Non-pigmented ciliary epithelial cell (primary cell): ENCODE results near the gene COQ5.
"Not testable (repeated sequence)": the region's sequence is repeated elsewhere in the genome, so short reads cannot be mapped to it uniquely, and the experiment has no call there.

Experiments used
- DNase-seq: peaks from one replicate; pipeline ENCODE4 v3.0.0-alpha.2; 2010; ENCODE audit warnings: low read depth

COQ5 gene

DNA sequence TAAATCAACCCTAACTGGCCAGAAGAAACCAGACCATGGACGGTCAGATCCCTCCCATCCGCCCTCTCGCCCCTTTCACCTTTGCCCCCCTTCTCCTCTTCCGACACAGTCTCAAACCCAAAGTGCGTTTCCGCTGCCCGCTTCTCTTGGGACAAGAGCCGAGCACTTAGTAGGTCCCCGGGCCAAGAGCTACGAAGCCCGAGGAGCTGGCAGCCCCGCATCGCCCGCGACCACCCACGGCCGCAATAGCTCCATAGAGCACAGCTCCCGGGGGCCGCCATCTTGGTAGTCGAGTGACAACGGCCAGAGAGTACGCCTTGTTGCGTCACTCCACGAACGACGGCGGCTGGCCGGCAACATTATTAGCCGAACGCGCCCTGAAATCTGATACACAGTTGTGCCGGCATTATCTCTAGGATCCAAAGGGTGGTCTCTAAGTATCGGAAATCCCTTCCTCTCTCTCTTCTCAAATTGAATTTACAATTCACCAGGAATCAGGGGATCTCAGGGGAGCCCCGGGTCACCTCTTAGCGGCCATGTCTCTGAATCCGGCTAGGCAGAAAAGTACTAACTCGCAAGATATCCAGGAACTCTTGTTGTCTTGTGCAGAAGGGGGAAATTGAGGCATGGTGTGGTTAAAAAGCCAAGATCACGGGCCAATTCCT lies at the start of gene COQ5:
Gene COQ5, minus strand, starts transcription at position 298 of the 665 bp plus-strand sequence. Its CDS starts 17 bp downstream, at position 281.
- no peak for DNase-seq

DNA sequence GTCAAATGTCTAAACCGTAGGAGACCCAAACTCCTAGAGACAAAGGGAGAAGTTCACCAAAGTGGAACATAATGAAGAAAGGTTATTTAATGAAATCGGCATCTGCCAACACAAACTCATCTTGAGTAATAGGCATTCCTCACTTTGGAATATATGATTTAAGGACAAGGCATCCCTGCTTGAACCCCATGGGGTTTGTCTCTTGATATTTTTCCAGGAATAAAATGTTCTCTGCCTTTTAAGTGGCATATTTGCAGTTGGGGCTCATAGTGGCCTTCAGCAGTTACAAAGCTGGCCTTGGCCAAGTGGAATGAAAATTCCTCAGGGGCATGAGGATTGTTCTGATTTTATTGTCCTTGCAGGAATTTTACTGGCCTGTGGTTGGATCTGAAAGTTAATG lies 45.1 kb upstream of the COQ5 start:
- no peak for DNase-seq

GRCh38 chr12:120573560-120573959 lies 44.6 kb upstream of the COQ5 start:
- no peak for DNase-seq

- DNase-seq: no peak
These were observed 42.3 kb upstream of the COQ5 start for GRCh38 chr12:120571299-120571698.

DNA sequence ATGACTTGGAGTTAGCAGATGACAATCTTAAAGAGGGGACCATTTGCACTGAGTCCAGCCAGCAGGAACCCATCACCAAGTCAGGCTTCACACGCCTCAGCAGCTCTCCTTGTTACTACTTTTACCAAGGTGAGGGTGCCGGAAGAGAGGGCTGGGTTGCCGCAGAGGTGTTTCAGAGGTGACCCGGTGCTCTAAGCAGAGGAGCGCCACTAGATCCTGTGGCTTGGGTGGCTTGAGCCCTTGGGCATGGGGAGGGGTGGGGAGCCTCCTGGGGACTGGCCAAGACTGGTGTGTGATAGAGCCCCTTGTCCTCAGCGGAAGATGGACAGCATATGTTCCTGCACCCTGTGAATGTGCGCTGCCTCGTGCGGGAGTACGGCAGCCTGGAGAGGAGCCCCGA lies 34.5 kb upstream of the COQ5 start:
- DNase-seq: no peak

DNA sequence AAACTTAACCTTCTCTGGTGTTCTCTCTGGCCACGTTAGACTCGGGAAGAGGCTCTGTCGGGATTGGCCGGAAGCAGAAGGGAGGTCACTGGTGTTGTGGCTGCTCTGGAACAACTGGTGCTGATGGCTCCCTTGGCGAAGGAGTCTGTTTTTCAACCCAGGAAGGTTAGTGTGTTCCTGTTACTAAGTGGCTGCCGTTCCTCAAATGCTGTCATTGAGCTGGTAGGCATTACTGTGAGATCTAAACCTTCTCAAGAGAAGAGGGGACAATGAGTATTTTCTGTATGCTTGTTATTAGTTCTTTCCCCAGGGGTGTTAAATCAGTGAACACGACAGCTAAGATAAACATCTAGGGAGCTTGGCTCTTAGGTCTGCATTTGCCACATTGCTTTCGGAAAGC lies 33.9 kb upstream of the COQ5 start:
- no peak for DNase-seq

DNA sequence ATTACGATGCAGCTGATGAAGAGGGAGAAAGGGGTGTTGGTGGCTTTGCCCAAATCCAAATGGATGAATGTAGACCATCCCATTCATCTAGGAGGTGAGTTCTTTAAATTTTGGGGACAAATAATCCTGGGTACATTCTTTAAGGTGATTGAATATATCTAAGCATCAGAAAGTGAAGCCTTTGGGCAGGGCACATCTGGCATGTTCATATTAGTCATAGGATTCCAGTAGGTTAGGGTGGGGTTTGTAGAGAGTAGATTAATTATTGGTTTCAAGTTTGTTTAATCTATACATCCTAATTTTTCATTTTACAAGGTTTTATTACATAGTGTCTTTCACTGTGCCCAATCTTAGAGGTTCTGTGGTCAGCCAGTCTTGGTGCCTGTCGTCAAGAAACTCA lies 28.6 kb upstream of the COQ5 start:
- DNase-seq: no peak

DNA sequence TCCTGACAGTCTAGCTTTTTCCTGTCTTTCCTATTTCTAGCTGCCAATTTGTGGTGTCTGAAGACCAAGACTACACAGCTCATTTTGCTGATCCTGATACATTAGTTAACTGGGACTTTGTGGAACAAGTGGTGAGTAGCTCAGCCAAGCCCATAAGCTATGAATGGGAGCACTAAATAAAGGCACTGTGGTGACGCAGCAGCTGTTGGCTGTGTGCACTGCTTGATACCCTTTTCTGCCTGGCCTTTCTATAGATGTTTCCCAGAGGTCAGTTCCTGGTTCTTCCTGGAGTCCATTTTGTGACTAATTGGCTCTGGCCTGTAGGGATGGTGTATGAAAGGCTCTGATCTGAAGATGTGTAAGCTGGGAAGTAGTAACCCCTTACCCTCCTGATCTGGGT lies 25.7 kb upstream of the COQ5 start:
- DNase-seq: no peak

DNA sequence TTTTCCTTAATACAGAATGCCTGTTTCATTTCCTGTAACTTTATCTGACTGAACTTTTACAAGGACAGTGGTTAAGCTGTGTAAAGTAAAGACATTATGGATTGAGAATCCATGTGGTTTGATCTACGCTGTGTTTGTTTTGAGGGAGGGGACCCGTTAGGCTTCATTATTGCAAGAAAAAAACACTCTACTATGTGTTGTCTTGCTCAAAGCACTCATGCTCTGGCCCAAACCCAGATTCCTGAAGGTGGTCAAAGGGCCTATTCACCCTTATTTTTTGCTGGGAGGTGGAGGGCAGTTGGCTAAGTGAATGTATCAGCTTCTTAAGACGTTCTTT lies 17.1 kb upstream of the COQ5 start:
- DNase-seq: no peak

GRCh38 chr12:120544691-120545090 lies 15.7 kb upstream of the COQ5 start:
- no peak for DNase-seq

DNA sequence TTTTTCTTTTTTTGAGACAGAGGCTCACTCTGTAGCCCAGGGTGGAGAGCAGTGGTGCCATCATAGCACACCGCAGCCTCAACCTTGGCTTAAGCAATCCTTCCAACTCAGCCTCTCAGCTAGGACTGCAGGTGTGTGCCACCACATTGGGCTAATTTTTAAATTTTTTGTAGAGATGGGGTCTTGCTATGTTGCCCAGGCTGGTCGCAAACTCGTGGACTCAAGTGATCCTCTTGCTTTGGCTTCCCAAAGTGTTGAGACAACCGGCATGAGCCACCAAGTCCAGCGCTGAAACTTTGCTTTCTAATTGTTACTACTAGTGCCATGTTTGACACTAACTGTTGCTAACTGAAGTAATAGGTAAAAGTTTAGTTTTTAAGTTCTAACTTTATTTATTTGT lies 13.2 kb upstream of the COQ5 start:
- no peak for DNase-seq

DNA sequence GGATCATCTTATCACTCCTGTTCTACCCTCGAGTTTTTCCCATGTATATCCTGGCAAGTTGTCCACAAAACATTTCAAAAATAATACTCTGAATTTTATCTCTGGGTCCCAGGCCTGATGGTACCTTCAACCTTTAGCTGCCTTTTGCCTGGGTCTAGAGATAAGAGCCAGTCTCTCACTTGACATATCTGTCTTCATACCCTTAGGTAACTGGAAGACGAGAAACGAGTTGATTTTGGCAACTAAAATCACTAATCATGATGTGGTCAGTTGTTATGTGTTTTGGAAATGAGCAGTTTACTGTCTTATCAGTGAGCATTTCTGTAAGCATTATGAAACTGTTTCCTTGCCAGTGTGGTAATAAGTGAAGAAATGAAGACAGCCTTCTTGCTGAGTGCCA lies 11.5 kb upstream of the COQ5 start:
- DNase-seq: no peak

GRCh38 chr12:120539303-120539702 lies 10.3 kb upstream of the COQ5 start:
- DNase-seq: no peak

- DNase-seq: no peak
These were observed 9.6 kb upstream of the COQ5 start for GRCh38 chr12:120538281-120539156.

DNA sequence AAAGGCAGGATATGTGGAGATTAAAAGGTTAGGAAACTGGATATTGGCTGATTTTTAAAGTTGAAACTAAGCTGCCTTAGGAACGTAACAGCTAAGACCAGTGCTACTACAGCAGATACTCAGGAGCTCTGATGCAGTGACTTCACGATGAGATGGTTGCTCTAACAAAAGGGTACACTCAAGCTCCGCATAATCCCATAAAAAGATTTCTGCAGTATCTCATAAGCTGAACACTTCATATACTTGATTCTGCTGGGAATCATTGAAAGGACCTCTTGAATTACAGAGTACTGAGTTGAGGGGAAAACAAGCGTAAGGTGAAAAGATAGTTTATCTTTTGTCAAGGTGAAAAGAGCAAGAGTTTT lies 8.9 kb upstream of the COQ5 start:
- no peak for DNase-seq

DNA sequence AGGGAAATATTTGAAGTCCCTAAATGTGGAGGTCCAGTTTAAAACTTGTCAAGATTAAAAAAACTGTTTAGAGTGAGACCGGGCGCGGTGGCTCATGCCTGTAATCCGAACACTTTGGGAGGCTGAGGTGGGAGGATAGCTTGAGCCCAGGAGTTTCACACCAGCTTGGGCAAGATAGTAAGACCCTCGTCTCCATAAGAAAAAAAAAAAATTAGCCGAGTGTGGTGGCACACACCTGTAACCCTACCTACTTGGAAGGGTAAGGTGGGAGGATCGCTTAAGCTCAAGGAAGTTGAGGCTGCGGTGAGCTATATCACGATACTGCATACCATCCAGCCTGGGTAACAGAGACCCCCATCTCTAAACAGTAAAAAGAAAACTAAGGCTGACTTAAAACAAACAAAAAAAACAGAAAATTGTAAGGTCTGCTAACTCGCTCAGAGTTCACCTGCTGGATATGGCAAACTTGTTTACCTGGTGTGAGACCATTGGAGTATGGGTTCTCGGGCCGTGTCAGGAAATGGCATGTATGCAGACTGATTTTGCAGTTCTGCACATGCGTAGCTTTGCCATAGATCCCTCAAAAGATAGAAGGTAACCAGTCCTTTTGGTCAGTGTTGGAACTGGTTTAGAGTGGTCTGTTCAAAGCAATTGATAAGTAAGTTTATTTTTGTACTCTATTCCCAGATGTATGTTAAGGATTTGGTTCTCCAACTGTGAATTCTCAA lies 7.3 kb upstream of the COQ5 start:
- DNase-seq: no peak

DNA sequence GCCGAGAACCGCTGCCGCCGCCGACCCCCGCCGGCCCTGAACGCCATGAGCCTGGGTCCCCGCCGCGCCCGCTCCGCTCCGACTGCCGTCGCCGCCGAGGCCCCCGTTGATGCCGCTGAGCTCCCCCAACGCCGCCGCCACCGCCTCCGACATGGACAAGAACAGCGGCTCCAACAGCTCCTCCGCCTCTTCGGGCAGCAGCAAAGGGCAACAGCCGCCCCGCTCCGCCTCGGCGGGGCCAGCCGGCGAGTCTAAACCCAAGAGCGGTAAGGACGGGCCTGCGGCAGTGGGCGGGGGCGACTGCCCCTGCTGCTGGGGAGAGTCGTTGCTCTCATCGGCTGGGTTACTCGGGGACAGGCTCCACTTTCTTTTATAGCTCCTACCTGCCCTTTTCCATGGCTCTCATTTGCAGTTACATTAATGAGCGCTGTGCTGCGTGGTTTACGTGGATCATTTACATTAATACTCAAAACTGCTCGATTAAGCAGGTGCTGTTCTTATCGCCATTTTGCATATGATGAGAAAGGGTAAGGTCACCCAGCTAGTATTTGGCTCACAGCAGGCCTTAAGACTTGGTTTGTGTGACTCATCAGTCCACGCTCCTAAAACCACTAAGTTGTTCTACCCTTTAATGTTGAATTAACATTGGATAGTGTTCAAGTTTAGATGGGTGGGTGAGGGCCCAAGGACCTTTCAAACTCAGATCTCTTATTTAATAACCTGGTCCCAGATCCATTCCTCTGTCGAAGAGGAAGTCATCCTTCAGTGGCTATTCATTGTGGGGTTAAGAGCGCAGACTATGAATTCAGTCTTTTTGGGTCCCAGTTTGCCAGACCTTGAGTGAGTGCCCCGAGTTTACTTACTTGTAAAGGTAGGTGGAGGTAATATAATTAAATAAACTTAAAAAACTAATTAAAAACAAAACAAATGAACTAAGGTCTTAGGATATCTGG lies 6.0 kb upstream of the COQ5 start:
- DNase-seq: peak; percentile 76

GRCh38 chr12:120534203-120534702 lies 5.3 kb upstream of the COQ5 start, which contains the start of gene RNF10:
Gene RNF10 (plus strand): TSS chr12:120534356. CDS start chr12:120534812, 456 bp downstream.
- peak; percentile 48 for DNase-seq

DNA sequence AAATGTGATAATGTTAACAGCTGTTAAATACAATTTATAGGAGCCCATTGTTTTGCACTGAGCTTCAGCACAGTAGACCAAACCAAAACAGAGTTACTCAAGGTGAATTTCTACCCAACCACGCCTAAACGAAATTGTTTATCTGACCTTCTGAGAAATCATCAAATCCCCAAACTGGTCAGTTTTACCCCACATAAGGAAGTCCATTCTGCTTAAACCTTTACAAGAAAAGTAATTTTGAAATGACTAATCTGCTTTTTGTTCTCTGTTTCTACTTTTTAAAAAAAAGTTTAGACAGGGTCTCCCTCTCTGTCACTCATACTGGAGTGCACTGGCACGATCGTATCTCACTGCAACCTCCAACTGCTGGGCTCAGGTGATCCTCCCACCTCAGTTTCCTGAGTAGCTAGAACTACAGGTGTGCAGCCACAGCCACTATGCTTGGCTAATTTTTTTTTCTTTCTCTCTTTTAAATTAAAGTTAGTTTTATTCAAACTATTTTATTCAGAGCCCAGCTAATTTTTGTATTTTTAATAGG lies 3.8 kb upstream of the COQ5 start:
- no peak for DNase-seq

- DNase-seq: not testable (repeated sequence)
These were observed 1.4 kb upstream of the COQ5 start for GRCh38 chr12:120530418-120530761.

GRCh38 chr12:120529641-120530417 lies 871 bp upstream of the COQ5 start:
- DNase-seq: no peak
